Ovary (tissue), 9 donors: Measurements from ENCODE around the gene BCL11B. TPM values are rescaled to one million over a fixed set of nuclear protein-coding genes. Genes with fewer than 3 reads are reported as not detected.
A peak's percentile ranks its signal among the peaks of the same experiment; 100 is the strongest.

Experiments used
- DNase-seq, 5 donors: peaks; one replicate each; pipeline ENCODE4 v3.0.0-alpha.2; 2019 to 2020
- H3K27ac ChIP-seq, 2 donors: fragments of 200-600 bp; one replicate each; pipeline versions ENCODE4 v1.5.1 to v1.8.0; 2019 to 2022
- H3K27me3 ChIP-seq: fragments of 200-600 bp; one replicate; pipeline ENCODE4 v1.8.0; 2022
- H3K36me3 ChIP-seq: fragments of 200-600 bp; sonication (generic); one replicate; pipeline ENCODE4 v1.5.1; 2019
- H3K4me1 ChIP-seq: one replicate; pipeline ENCODE4 v1.8.1; 2013; ENCODE audit warnings: mild to moderate bottlenecking, moderate library complexity; ENCODE audit not compliant: insufficient read depth
- H3K4me3 ChIP-seq: fragments of 200-600 bp; sonication (generic); one replicate; pipeline ENCODE4 v1.5.1; 2017
- H3K9me3 ChIP-seq, 2 donors: fragments of 200-600 bp in 1 of 2; sonication (generic) in 1 of 2; one replicate each; pipeline versions ENCODE4 v1.5.1 to v1.8.1; 2013 to 2019; ENCODE audit warnings: mild to moderate bottlenecking in 1 of 2, moderate library complexity in 1 of 2
- EP300 ChIP-seq: sonication (generic); formaldehyde crosslinking; IDR thresholded peaks from one replicate; pipeline ENCODE4 v1.6.1; 2017; ENCODE audit warnings: antibody characterized with exemption
- POLR2A ChIP-seq: fragments of 450-650 bp; IDR thresholded peaks from one replicate; pipeline ENCODE4 v1.6.1; 2017; ENCODE audit warnings: antibody characterized with exemption, mild to moderate bottlenecking, moderate library complexity
- WGBS, 3 donors: extraction: QIAGEN DNeasy Blood & Tissue Kit in 1 of 3; methylation state at CpG; one replicate each; pipeline versions ENCODE4 v1.1.5 to v1.1.7; 2013 to 2017; 5-methylcytosine and 5-hydroxymethylcytosine counted together
- intact Hi-C, 4 donors: fragments of 100-400 bp; cut with DNase I; formaldehyde crosslinking; loops; one replicate each; pipeline versions ENCODE4 v1.11.0 to v1.15.1; 2022 to 2023
- polyA plus RNA-seq, 2 donors: library from polyadenylated mRNA; stranded (reverse); fragments of 200-250 nt in 1 of 2; fragments of 350-450 nt in 1 of 2; fragmentation: Illumina TruSeq in 1 of 2; extraction: RNeasy Lipid Tissue Mini Kit (QIAGEN cat#74804) in 1 of 2; gene quantifications; one replicate each; pipeline ENCODE4 v1.2.3, GENCODE V29; 2013 to 2014
- total RNA-seq, 7 donors: library from RNA; depleted of rRNA in 2 of 7; stranded (reverse); fragments of >200 nt in 2 of 7; fragmentation: NEBNext Ultra II Directional in 3 of 7; extraction: Animal tissue kit (Norgen Biotek cat#: 25700) in 3 of 7; gene quantifications; one replicate each; pipeline versions ENCODE4 v1.1.0 to v1.2.4, GENCODE V29; 2016 to 2023
- TF ChIP-seq, protein P1 (sequence below), 3 donors: fragments of 450-650 bp in 2 of 3; fragments of 200-600 bp in 1 of 3; IDR thresholded peaks; one replicate each; pipeline versions ENCODE4 v1.5.1 to v1.8.0; 2016 to 2022; ENCODE audit warnings: antibody characterized with exemption in 3 of 3, mild to moderate bottlenecking in 1 of 3
- donor health status: DM: no; HTN: no; CAD: no; lungs with moderate emphysema.
- donor health status: DM: no; HTN: no; CAD: no.
- donor health status: Bipolar disorder and iron deficiency.
- donor health status: DM: yes; HTN: yes; CAD: no.
- donor health status: DM: no; HTN: no; CAD: no.
- donor health status: DM: yes; HTN: yes; CAD: no.

Gene BCL11B
- total and polyA plus RNA-seq, 9 donors = 0.08 to 0.84 (median 0.43) TPM

GRCh38 chr14:99192830-99193229 lies 79.2 kb downstream of the BCL11B start:
- Histone ChIP-seq H3K27me3 (no peaks in the 10 kb centered on the region), H3K9me3 (no peaks in the 10 kb centered on the region), H3K4me3 (no peak overlapping the region), H3K36me3 (no peaks in the 10 kb centered on the region), H3K4me1 (peaks cover 4% of the 10 kb centered on the region), H3K27ac (no peak overlapping the region)
- DNase-seq = no peak
- TF ChIP-seq POLR2A (no peak), EP300 (no peak)
- TF ChIP-seq, protein P1, sequence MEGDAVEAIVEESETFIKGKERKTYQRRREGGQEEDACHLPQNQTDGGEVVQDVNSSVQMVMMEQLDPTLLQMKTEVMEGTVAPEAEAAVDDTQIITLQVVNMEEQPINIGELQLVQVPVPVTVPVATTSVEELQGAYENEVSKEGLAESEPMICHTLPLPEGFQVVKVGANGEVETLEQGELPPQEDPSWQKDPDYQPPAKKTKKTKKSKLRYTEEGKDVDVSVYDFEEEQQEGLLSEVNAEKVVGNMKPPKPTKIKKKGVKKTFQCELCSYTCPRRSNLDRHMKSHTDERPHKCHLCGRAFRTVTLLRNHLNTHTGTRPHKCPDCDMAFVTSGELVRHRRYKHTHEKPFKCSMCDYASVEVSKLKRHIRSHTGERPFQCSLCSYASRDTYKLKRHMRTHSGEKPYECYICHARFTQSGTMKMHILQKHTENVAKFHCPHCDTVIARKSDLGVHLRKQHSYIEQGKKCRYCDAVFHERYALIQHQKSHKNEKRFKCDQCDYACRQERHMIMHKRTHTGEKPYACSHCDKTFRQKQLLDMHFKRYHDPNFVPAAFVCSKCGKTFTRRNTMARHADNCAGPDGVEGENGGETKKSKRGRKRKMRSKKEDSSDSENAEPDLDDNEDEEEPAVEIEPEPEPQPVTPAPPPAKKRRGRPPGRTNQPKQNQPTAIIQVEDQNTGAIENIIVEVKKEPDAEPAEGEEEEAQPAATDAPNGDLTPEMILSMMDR (IDR thresholded peaks at IDR 0.05) = no peak
- intact Hi-C loops = no loop called here
- 60 to 79% (median 63%) methylated on average over 6 of the region's 6 CpGs for WGBS, 3 donors

DNA sequence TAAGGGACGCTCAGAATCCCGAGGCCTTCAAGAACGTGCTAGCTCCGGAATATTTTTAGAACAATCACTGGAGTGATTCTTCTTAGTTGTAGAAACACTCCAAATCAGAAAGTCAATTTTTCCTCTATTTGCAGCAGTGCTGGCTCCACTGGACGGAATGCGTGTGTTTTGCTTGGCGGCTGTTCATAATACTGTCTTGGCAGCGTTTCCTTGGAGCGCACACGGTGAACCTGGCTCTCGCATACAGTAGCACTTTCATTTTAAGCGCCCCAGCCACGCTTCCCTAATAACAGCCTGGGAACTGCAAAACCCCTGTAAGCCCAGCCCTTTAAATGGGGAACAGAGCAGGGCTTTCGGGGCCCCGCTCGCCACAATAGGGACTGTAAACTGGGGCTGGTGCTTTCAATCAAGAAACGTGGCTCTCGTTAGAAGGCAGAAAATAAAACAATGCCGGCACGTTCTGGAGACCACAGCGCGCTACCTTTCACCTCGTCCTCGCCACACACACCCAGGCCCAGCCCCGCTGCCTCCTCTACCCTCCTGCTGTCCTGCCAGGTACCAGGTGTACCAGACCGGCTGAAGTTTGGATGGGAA lies 79.9 kb downstream of the BCL11B start:
- TF ChIP-seq, protein P1 (IDR thresholded peaks at IDR 0.05) = no peak
- TF ChIP-seq POLR2A (no peak), EP300 (no peak)
- DNase-seq = peak; percentile 68 to 84 (median 75)
- no peaks in the 10 kb centered on the region for H3K27me3 ChIP-seq
- peaks cover 4% of the 10 kb centered on the region for H3K4me1 ChIP-seq
- H3K36me3 ChIP-seq = no peaks in the 10 kb centered on the region
- 4 to 10% (median 9%) methylated on average over 26 of the region's 26 CpGs for WGBS, 3 donors
- H3K27ac ChIP-seq = no peak overlapping the region
- peak overlapping the region; percentile 34 for H3K4me3 ChIP-seq
- H3K9me3 ChIP-seq = no peaks in the 10 kb centered on the region
- intact Hi-C loops = no loop called here

- intact Hi-C loops = no loop called here
- Histone ChIP-seq H3K27me3 (no peaks in the 10 kb centered on the region), H3K4me1 (peaks cover 4% of the 10 kb centered on the region), H3K27ac (peak overlapping the region in 1 of 2 donors; percentile 61), H3K9me3 (no peaks in the 10 kb centered on the region), H3K36me3 (no peaks in the 10 kb centered on the region), H3K4me3 (peak overlapping the region; percentile 34)
- no peak for DNase-seq
- TF ChIP-seq, protein P1 (IDR thresholded peaks at IDR 0.05) = no peak
- TF ChIP-seq POLR2A = no peak
- no peak for TF ChIP-seq EP300
- WGBS, 3 donors = 1 to 5% (median 1%) methylated on average over 10 of the region's 10 CpGs
These were observed 80.5 kb downstream of the BCL11B start for GRCh38 chr14:99191395-99192027.

DNA sequence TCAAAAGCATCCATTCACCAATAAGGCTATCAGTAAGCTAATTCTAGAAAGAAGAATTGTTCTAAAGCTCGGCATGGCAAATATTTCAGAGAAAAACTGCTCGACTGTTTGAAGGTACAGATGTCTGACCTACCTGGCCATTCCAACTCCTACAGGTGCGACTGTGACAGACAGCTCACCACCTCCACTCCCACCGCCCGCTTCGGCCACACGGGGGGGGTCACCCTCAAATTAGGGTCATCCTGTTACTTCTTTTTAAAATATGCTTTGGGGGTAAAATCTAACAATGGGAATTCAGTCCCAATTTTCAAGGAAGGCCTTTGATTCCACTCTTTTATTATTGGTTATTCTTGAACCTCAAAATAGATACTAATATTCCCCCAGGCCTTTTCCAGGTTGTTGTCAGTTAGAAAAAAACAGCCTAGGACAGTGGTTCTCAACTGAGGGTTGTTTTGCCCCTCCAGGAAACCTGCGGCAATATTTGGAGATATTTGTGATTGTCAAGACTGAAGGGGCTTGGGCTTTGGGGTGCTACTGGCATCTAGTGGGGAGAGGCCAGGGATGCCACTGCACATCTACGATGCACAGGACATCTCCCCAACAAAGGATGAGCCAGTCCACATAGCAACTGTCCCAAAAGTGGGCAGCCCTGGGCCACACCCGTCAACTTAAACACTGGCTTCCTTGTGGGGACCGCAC lies 81.2 kb downstream of the BCL11B start:
- DNase-seq = no peak
- Histone ChIP-seq H3K9me3 (no peaks in the 10 kb centered on the region), H3K27ac (no peak overlapping the region), H3K4me3 (no peak overlapping the region), H3K36me3 (no peaks in the 10 kb centered on the region), H3K4me1 (peaks cover 4% of the 10 kb centered on the region), H3K27me3 (no peaks in the 10 kb centered on the region)
- WGBS, 3 donors = 76 to 85% (median 82%) methylated on average over 11 of the region's 11 CpGs
- intact Hi-C loops = no loop called here
- TF ChIP-seq, protein P1 (IDR thresholded peaks at IDR 0.05) = no peak
- TF ChIP-seq EP300 (no peak), POLR2A (no peak)
